ENCODE results near the gene GALNT12.

DNA sequence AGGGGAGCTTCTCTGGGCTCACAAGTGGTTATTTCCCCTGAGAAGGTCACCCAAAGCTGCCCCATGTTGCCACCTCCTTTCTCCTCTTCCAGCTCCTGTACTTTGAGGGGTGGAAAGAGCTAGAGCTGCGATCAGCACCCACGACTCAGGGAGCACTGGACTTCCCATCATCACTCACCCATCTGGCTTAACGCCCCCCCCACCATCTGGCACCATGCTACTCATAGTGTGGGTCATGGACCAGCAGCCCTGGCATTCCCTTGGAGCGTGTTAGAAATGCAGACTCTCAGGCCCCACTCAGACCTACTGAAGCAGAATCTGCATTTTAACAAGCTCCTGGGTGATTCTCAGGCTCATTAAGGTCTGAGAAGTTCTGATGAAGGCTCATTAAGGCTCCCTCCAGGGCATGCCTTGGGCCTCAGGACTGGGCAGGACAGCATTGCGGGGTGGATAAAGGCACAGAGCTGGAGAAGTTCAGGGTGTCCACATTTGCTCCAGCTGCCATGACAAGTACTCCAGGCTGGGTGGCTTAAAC is 67.3 kb downstream of the GALNT12 start:
- TF ChIP-seq, protein P1, sequence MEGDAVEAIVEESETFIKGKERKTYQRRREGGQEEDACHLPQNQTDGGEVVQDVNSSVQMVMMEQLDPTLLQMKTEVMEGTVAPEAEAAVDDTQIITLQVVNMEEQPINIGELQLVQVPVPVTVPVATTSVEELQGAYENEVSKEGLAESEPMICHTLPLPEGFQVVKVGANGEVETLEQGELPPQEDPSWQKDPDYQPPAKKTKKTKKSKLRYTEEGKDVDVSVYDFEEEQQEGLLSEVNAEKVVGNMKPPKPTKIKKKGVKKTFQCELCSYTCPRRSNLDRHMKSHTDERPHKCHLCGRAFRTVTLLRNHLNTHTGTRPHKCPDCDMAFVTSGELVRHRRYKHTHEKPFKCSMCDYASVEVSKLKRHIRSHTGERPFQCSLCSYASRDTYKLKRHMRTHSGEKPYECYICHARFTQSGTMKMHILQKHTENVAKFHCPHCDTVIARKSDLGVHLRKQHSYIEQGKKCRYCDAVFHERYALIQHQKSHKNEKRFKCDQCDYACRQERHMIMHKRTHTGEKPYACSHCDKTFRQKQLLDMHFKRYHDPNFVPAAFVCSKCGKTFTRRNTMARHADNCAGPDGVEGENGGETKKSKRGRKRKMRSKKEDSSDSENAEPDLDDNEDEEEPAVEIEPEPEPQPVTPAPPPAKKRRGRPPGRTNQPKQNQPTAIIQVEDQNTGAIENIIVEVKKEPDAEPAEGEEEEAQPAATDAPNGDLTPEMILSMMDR (IDR thresholded peaks at IDR 0.05 in 4 of 5, conservative IDR thresholded peaks at IDR 0.05 in 1 of 5) = no peak
- no peak for TF ChIP-seq POLR2A (IDR thresholded peaks at IDR 0.05)

Data from gastrocnemius medialis (tissue), 4 donors.